ENCODE measurements around the gene CCDC171. TPM values are rescaled to one million over a fixed set of nuclear protein-coding genes. Genes with fewer than 3 reads are reported as not detected.

CCDC171 gene
- total and polyA plus RNA-seq, 2 experiments from 2014 or later: 4.4 to 5.1 TPM

DNA sequence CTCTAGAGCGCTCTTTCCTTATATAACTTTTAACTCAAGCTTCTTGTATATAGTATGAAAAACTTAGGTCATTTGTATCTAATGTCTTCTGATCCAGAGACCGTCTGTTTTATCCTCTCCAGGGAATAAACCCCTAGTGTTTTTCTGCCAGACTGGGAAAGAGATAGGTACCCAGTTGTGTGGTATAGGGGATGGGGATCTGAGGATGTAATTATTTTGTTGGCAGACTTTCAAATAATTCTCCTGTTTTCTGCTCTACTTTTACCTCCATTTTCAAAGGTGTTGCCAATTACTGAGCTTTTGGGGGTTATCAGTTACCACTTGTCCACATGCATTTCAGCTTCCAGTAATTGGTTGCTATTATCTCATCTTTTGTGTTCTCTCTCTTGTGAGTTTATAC, 17.9 kb downstream of the CCDC171 start (continued):
- no peak for TF ChIP-seq REST (IDR thresholded peaks at IDR 0.05; ENCODE audit: unreplicated experiment)

- no peak for TF ChIP-seq EZH2 (IDR thresholded peaks at IDR 0.05; ENCODE audit: low read depth, unreplicated experiment)
- no peak for TF ChIP-seq EZH2phosphoT487 (IDR thresholded peaks at IDR 0.05; ENCODE audit: unreplicated experiment)
- peaks cover 5% of the 10 kb centered on the region; the same call in 2 of the 3 replicates for H3K36me3 Mint-ChIP-seq (ENCODE audit: low read depth)
- Histone ChIP-seq H3K79me2 (replicated peaks; ENCODE audit: insufficient read depth) (no peaks in the 10 kb centered on the region), H3K27me3 (ENCODE audit: insufficient read depth) (no peaks in the 10 kb centered on the region), H3K4me2 (no peak overlapping the region), H3K4me3 (no peak overlapping the region), H3K36me3 (ENCODE audit: insufficient read depth) (no peaks in the 10 kb centered on the region), H4K20me1 (replicated peaks; ENCODE audit: insufficient read depth) (no peaks in the 10 kb centered on the region), H3K9me2 (ENCODE audit: insufficient read depth) (no peaks in the 10 kb centered on the region), H3K27ac (ENCODE audit: low read depth) (no peak overlapping the region), H3F3A (replicated peaks; ENCODE audit: low read depth) (no peaks in the 10 kb centered on the region), H3K4me1 (ENCODE audit: insufficient read depth) (no peaks in the 10 kb centered on the region), H2AFZ (no peak overlapping the region)
- no peak overlapping the region; the same call in 1 of the 2 replicates for H3K27ac Mint-ChIP-seq
- no peak overlapping the region for H3K4me3 Mint-ChIP-seq
- ATAC-seq (no peak), DNase-seq (ENCODE audit: low spot score) (no peak)
- H3K27me3 Mint-ChIP-seq (ENCODE audit: insufficient read depth, low read depth, poor library complexity): no peaks in the 10 kb centered on the region
- H3K4me1 Mint-ChIP-seq: no peaks in the 10 kb centered on the region
- H3K9me3 Mint-ChIP-seq: no peaks in the 10 kb centered on the region
These were observed 19.4 kb downstream of the CCDC171 start for GRCh38 chr9:15572200-15572770.

DNA sequence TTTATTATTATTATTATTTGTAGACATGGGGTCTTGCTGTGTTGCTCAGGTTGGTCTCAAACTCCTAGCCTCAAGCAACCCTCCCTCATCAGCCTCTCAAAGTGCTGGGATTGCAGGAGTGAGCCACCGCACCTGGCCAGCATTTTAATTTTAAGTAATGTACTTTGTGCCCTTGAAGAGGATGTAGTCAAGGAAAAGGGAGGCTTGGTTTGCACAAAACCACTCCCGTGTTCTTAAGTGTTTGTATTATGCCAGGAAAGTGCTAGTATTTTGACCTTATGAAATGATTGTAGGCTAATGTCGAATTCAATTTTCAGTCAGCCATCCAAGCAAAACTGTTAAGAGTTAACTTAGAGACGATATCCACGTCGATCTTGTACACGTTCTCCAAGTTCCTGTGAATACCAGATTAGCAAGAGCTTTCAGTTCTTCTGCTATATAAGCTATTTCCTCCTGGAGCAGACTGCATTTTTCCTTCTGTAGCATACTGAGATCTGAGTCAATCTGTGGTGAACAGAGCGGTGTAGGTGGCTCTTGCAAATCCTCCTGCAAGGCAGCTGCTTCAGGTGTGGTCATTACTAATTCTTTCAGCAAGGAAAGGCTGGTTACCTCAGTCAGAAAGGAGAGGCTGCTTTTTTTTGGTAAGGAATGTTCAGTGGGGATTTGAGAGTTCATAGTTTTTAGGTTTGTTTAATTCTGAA, 23.7 kb downstream of the CCDC171 start:
- TF ChIP-seq CREB1 (CRISPR knock-in tag; IDR thresholded peaks at IDR 0.05; ENCODE audit: low read depth): no peak
- no peak for TF ChIP-seq ETS1 (IDR thresholded peaks at IDR 0.05)
- no peak for TF ChIP-seq ZNF331 (CRISPR knock-in tag; IDR thresholded peaks at IDR 0.05; ENCODE audit: low read depth)
- no peak for TF ChIP-seq ZNF114 (CRISPR knock-in tag; IDR thresholded peaks at IDR 0.05)
- no peak for TF ChIP-seq EZH2phosphoT487 (IDR thresholded peaks at IDR 0.05; ENCODE audit: unreplicated experiment)
- TF ChIP-seq STAT1 (IDR thresholded peaks at IDR 0.05; ENCODE audit: unreplicated experiment): no peak
- TF ChIP-seq NANOG (IDR thresholded peaks at IDR 0.05; ENCODE audit: borderline replicate concordance): no peak
- no peak for TF ChIP-seq JUNB (IDR thresholded peaks at IDR 0.05; ENCODE audit: unreplicated experiment)
- Histone ChIP-seq H3K4me2 (no peak overlapping the region), H3K4me1 (ENCODE audit: insufficient read depth) (no peaks in the 10 kb centered on the region), H3K27me3 (ENCODE audit: insufficient read depth) (no peaks in the 10 kb centered on the region), H3K9me2 (ENCODE audit: insufficient read depth) (no peaks in the 10 kb centered on the region), H3K27ac (ENCODE audit: low read depth) (no peak overlapping the region; the same call in 1 of the 2 replicates), H3K4me3 (no peak overlapping the region), H2AFZ (no peak overlapping the region), H4K20me1 (replicated peaks; ENCODE audit: insufficient read depth) (no peaks in the 10 kb centered on the region), H3F3A (replicated peaks; ENCODE audit: low read depth) (no peaks in the 10 kb centered on the region), H3K79me2 (replicated peaks; ENCODE audit: insufficient read depth) (no peaks in the 10 kb centered on the region), H3K36me3 (ENCODE audit: insufficient read depth) (no peaks in the 10 kb centered on the region)
- Mint-ChIP-seq H3K4me3 (no peak overlapping the region), H3K4me1 (no peaks in the 10 kb centered on the region), H3K9me3 (no peaks in the 10 kb centered on the region; the same call in 2 of the 3 replicates), H3K27me3 (ENCODE audit: insufficient read depth, low read depth, poor library complexity) (no peaks in the 10 kb centered on the region), H3K36me3 (ENCODE audit: low read depth) (peaks cover 4% of the 10 kb centered on the region; the same call in 2 of the 3 replicates), H3K27ac (no peak overlapping the region)
- ATAC-seq (no peak), DNase-seq (ENCODE audit: low spot score) (no peak)

All from GM23338 (cell line).